ENCODE measurements around the gene FADS3.

GRCh38 chr11:61826930-61827570 lies 64.3 kb downstream of the FADS3 start:
- TF ChIP-seq CTCF (IDR thresholded peaks at IDR 0.05; ENCODE audit: borderline replicate concordance, extremely low read depth, low read length, poor library complexity, severe bottlenecking) (no peak), EZH2 (IDR thresholded peaks at IDR 0.05; ENCODE audit: borderline replicate concordance, low read depth, low read length, severe bottlenecking) (no peak)
